B cell (primary cell): Measurements from ENCODE around the gene ENTREP3.

Source experiments
- CTCF ChIP-seq: fragments of 200-600 bp; IDR thresholded peaks from one replicate; pipeline ENCODE4 v1.8.0; 2022; ENCODE audit warnings: antibody characterized with exemption, mild to moderate bottlenecking
- EZH2 ChIP-seq: IDR thresholded peaks from 2 replicates; pipeline ENCODE4 v1.6.1; 2012; ENCODE audit warnings: borderline replicate concordance, low read depth, mild to moderate bottlenecking, moderate library complexity, low read length; ENCODE audit not compliant: insufficient read depth, poor library complexity, severe bottlenecking

GRCh38 chr1:155219592-155220031 is 35.7 kb downstream of the ENTREP3 start:
- TF ChIP-seq CTCF (no peak), EZH2 (no peak)
